H1 (cell line): ENCODE measurements around the gene RAD51B. TPM values are rescaled to one million over a fixed set of nuclear protein-coding genes. Genes with fewer than 3 reads are reported as not detected.

Experiments used
- CTCF ChIA-PET: fragments of 300-600 bp; sonication (Branson Sonifier 250); formaldehyde crosslinking; loops from one replicate; lab custom pipeline; 2021; ENCODE audit not compliant: partially characterized antibody; lab: Charles Lee
- POLR2A ChIA-PET: fragments of 300-600 bp; sonication (Branson Sonifier 250); formaldehyde crosslinking; loops from one replicate; lab custom pipeline; 2021; ENCODE audit warnings: inconsistent platforms; ENCODE audit not compliant: partially characterized antibody; lab: Charles Lee
- DNase-seq, 2 experiments: peaks; one replicate each; pipeline versions ENCODE4 v3.0.0 to v3.0.0-alpha.2; 2010 to 2022; ENCODE audit warnings: low spot score in 2 of 2, low read depth in 1 of 2, mixed read lengths in 1 of 2
- FAIRE-seq: peaks from 2 replicates; lab custom pipeline; 2011; peaks lifted over from hg19 to GRCh38; lab: Jason Lieb, UNC
- H2AFZ ChIP-seq: 2 replicates; pipeline ENCODE4 v1.8.1; 2012; ENCODE audit warnings: low read length, inconsistent platforms
- H2AK5ac ChIP-seq: 2 replicates; pipeline ENCODE4 v1.6.1; 2013; ENCODE audit warnings: low read depth, low read length
- H2BK120ac ChIP-seq: replicated peaks from 2 replicates; pipeline ENCODE3; 2013; ENCODE audit warnings: low read depth, low read length, inconsistent platforms
- H2BK12ac ChIP-seq: 2 replicates; pipeline ENCODE4 v1.6.1; 2013; ENCODE audit warnings: low read depth, low read length
- H2BK15ac ChIP-seq: 2 replicates; pipeline ENCODE4 v1.6.1; 2013; ENCODE audit warnings: low read length
- H2BK20ac ChIP-seq: 2 replicates; pipeline ENCODE4 v1.6.1; 2013; ENCODE audit warnings: low read length
- H2BK5ac ChIP-seq: 2 replicates; pipeline ENCODE4 v1.6.1; 2013; ENCODE audit warnings: low read depth, low read length
- H3K14ac ChIP-seq: 2 replicates; pipeline ENCODE4 v1.6.1; 2013; ENCODE audit warnings: inconsistent platforms; ENCODE audit not compliant: insufficient read length
- H3K18ac ChIP-seq: 2 replicates; pipeline ENCODE4 v1.6.1; 2013; ENCODE audit warnings: low read length; ENCODE audit errors: extremely low read depth
- H3K23ac ChIP-seq: 2 replicates; pipeline ENCODE4 v1.6.1; 2013; ENCODE audit warnings: inconsistent platforms; ENCODE audit not compliant: insufficient read length
- H3K23me2 ChIP-seq: 2 replicates; pipeline ENCODE4 v1.6.1; 2013; ENCODE audit warnings: low read depth, low read length
- H3K27ac ChIP-seq: 2 replicates; pipeline ENCODE4 v1.6.1; 2011; ENCODE audit warnings: low read depth, low read length, inconsistent platforms
- H3K27me3 ChIP-seq, 4 experiments: replicated peaks in 1 of 4; 1 replicate in 1 of 4; 2 replicates in 3 of 4; pipeline versions ENCODE4 v1.6.1 to v1.8.1; 2011 to 2013; ENCODE audit warnings: low read length in 3 of 4, mild to moderate bottlenecking in 3 of 4, inconsistent platforms in 2 of 4, mixed read lengths in 2 of 4, moderate library complexity in 1 of 4; ENCODE audit not compliant: control insufficient read depth in 3 of 4, insufficient read depth in 3 of 4; ENCODE audit errors: extremely low read depth in 1 of 4
- H3K36me3 ChIP-seq, 4 experiments: 2 replicates each; pipeline versions ENCODE4 v1.6.1 to v1.8.1; 2011 to 2013; ENCODE audit warnings: mild to moderate bottlenecking in 4 of 4, low read length in 3 of 4, moderate library complexity in 2 of 4, control low read depth in 1 of 4, inconsistent platforms in 1 of 4; ENCODE audit not compliant: insufficient read depth in 4 of 4, control insufficient read depth in 2 of 4
- H3K4ac ChIP-seq: replicated peaks from 2 replicates; pipeline ENCODE3; 2013; ENCODE audit warnings: low read length, low read depth, mixed read lengths, inconsistent platforms; ENCODE audit not compliant: insufficient read length
- H3K4me1 ChIP-seq, 4 experiments: replicated peaks in 1 of 4; 1 replicate in 1 of 4; 2 replicates in 3 of 4; pipeline versions ENCODE4 v1.6.1 to v1.8.1; 2011 to 2013; ENCODE audit warnings: low read length in 3 of 4, inconsistent platforms in 2 of 4, mixed read lengths in 1 of 4; ENCODE audit not compliant: insufficient read depth in 4 of 4, control insufficient read depth in 3 of 4
- H3K4me2 ChIP-seq, 2 experiments: 2 replicates each; pipeline versions ENCODE4 v1.6.1 to v1.8.1; 2011 to 2013; ENCODE audit warnings: low read depth in 2 of 2, low read length in 2 of 2, control low read depth in 1 of 2, inconsistent platforms in 1 of 2, mild to moderate bottlenecking in 1 of 2; ENCODE audit not compliant: insufficient read depth in 1 of 2
- H3K4me3 ChIP-seq, 4 experiments: fragments of 200-600, 300-600 bp in 1 of 4; sonication (generic), shearing (Covaris generic), sonication (Bioruptor Twin) in 1 of 4; 2 replicates each; pipeline versions ENCODE4 v1.5.1 to v1.8.1; 2011 to 2016; ENCODE audit warnings: low read length in 4 of 4, low read depth in 3 of 4, control low read depth in 2 of 4, inconsistent platforms in 2 of 4, mild to moderate bottlenecking in 2 of 4, mixed read lengths in 1 of 4, moderate library complexity in 1 of 4; ENCODE audit not compliant: insufficient read depth in 2 of 4; ENCODE audit errors: extremely low read depth in 1 of 4
- H3K56ac ChIP-seq: replicated peaks from 2 replicates; pipeline ENCODE3; 2013; ENCODE audit warnings: low read depth, mild to moderate bottlenecking, mixed read lengths, low read length, inconsistent platforms; ENCODE audit not compliant: insufficient read length
- H3K79me1 ChIP-seq: 2 replicates; pipeline ENCODE4 v1.6.1; 2013; ENCODE audit warnings: low read depth, low read length, control low read depth
- H3K79me2 ChIP-seq, 2 experiments: 2 replicates each; pipeline versions ENCODE4 v1.6.1 to v1.8.1; 2012 to 2013; ENCODE audit warnings: low read length in 2 of 2, mild to moderate bottlenecking in 2 of 2, inconsistent platforms in 1 of 2; ENCODE audit not compliant: insufficient read depth in 2 of 2, control insufficient read depth in 1 of 2
- H3K9ac ChIP-seq, 4 experiments: replicated peaks in 1 of 4; 1 replicate in 1 of 4; 2 replicates in 3 of 4; pipeline versions ENCODE4 v1.6.1 to v1.8.1; 2011 to 2013; ENCODE audit warnings: low read depth in 3 of 4, low read length in 3 of 4, control low read depth in 2 of 4, mild to moderate bottlenecking in 2 of 4, moderate library complexity in 2 of 4, inconsistent platforms in 1 of 4; ENCODE audit errors: extremely low read depth in 1 of 4
- H3K9me3 ChIP-seq, 2 experiments: 2 replicates each; pipeline versions ENCODE4 v1.6.1 to v1.8.1; 2012 to 2013; ENCODE audit warnings: mild to moderate bottlenecking in 2 of 2, moderate library complexity in 2 of 2, control low read depth in 1 of 2, inconsistent platforms in 1 of 2, low read depth in 1 of 2, low read length in 1 of 2, mixed read lengths in 1 of 2; ENCODE audit not compliant: insufficient read depth in 2 of 2
- H4K20me1 ChIP-seq, 2 experiments: replicated peaks in 1 of 2; 2 replicates each; pipeline versions ENCODE3 to v1.8.1; 2011 to 2013; ENCODE audit warnings: inconsistent platforms in 2 of 2, low read length in 2 of 2, mild to moderate bottlenecking in 1 of 2; ENCODE audit not compliant: insufficient read depth in 2 of 2, control insufficient read depth in 1 of 2
- H4K5ac ChIP-seq: 2 replicates; pipeline ENCODE4 v1.6.1; 2013; ENCODE audit warnings: low read length, low read depth, mixed read lengths, inconsistent platforms; ENCODE audit not compliant: insufficient read length
- H4K8ac ChIP-seq: 2 replicates; pipeline ENCODE4 v1.8.0; 2013; ENCODE audit warnings: mild to moderate bottlenecking, moderate library complexity, low read length, inconsistent platforms; ENCODE audit not compliant: insufficient read depth; ENCODE audit errors: extremely low read depth
- H4K91ac ChIP-seq: replicated peaks from 2 replicates; pipeline ENCODE3; 2013; ENCODE audit warnings: low read length, mixed read lengths, inconsistent platforms; ENCODE audit not compliant: insufficient read length
- RNF2 ChIP-seq: fragments of 200-900, 300-1000 bp; sonication (generic); IDR thresholded peaks from 2 replicates; pipeline ENCODE4 v1.7.1; 2016; ENCODE audit warnings: borderline replicate concordance, low read depth, mild to moderate bottlenecking, antibody characterized with exemption, low read length; ENCODE audit not compliant: poor library complexity, severe bottlenecking; ENCODE audit errors: missing control alignments
- SP1 ChIP-seq: IDR thresholded peaks from 2 replicates; pipeline ENCODE4 v1.6.1; 2011; ENCODE audit warnings: low read depth, low read length
- TAF7 ChIP-seq: optimal IDR thresholded peaks from 2 replicates; pipeline ENCODE3; 2011; ENCODE audit warnings: low read depth, mild to moderate bottlenecking, inconsistent platforms, low read length, moderate library complexity, borderline replicate concordance
- WGBS, 2 experiments: shearing (Covaris generic) in 1 of 2; methylation state at CpG; one replicate each; pipeline versions ENCODE4 v1.1.6 to v1.1.7; 2013 to 2015; ENCODE audit warnings: low lambda C conversion rate in 2 of 2, mixed read lengths in 2 of 2, inconsistent platforms in 1 of 2, low coverage in 1 of 2, missing lambda C conversion rate in 1 of 2; ENCODE audit not compliant: insufficient replicate concordance in 2 of 2, insufficient coverage in 1 of 2, insufficient read length in 1 of 2; ENCODE audit errors: extremely low coverage in 1 of 2, missing lambda C conversion rate in 1 of 2; 5-methylcytosine and 5-hydroxymethylcytosine counted together
- polyA plus RNA-seq, 7 experiments: library from polyadenylated mRNA; depleted of rRNA in 3 of 7; stranded (reverse) in 5 of 7; unstranded in 2 of 7; fragments of >200 nt in 5 of 7; fragments of 200-250 nt in 2 of 7; gene quantifications; 1 replicate in 5 of 7; 2 replicates in 1 of 7; 4 replicates in 1 of 7; pipeline versions ENCODE4 v1.2.1 to v1.2.3, GENCODE V29; 2011 to 2013; ENCODE audit warnings: missing spikeins in 2 of 7, mixed read lengths in 2 of 7
- total RNA-seq: library from RNA; stranded (reverse); fragmentation: NEBNext Ultra II Directional; extraction: Animal tissue kit (Norgen Biotek cat#: 25700); gene quantifications from 2 replicates; pipeline ENCODE4 v1.2.1, GENCODE V29; 2021

RAD51B gene
- total and polyA plus RNA-seq, 2 of the 8 experiments (the other 6 are each of a cell fraction or from before 2014, with no cell fraction given) = 3.9 to 14.9 TPM

DNA sequence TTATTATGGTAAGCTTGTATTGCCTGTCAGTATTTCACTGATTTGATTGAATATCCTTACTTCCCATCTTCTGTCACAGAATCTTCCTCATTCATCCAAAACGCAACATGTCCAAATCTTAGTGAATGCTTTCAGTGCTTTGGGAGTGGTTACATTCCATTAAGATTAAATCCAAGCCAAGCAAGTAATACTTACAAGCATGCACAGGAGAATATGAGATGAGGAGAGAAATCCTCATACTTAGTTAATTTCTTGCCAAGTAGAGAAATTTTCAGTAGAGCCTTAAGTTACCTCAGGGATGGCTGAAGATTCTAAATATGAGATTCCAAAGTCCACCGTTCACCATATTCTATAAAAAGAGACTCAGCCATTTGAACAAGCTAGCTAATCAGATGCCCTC is 316.0 kb downstream of the RAD51B start:
- no peak for DNase-seq
- Histone ChIP-seq H3K4ac (no peak overlapping the region), H3K56ac (no peak overlapping the region), H3K9me3 (no peaks in the 10 kb centered on the region), H2BK12ac (no peak overlapping the region), H3K14ac (no peak overlapping the region), H3K9ac (no peak overlapping the region), H4K5ac (no peak overlapping the region), H2BK20ac (no peak overlapping the region), H3K23ac (no peak overlapping the region), H4K91ac (no peak overlapping the region), H2AFZ (no peak overlapping the region), H3K18ac (no peak overlapping the region), H3K79me2 (no peaks in the 10 kb centered on the region), H3K27ac (no peak overlapping the region), H3K36me3 (no peaks in the 10 kb centered on the region), H2AK5ac (no peak overlapping the region), H2BK120ac (no peak overlapping the region), H2BK15ac (no peak overlapping the region), H4K8ac (no peak overlapping the region), H3K4me3 (no peak overlapping the region), H3K23me2 (no peaks in the 10 kb centered on the region), H3K27me3 (no peaks in the 10 kb centered on the region), H3K4me2 (no peak overlapping the region), H3K4me1 (peaks cover 0 to 5% (median 2%) of the 10 kb centered on the region in 4 experiments; a peak in 2 of 7 replicates), H4K20me1 (no peaks in the 10 kb centered on the region), H3K79me1 (no peaks in the 10 kb centered on the region), H2BK5ac (no peak overlapping the region)
- no peak for FAIRE-seq
- ChIA-PET CTCF (interaction anchor here (0.9 to 1.4 kb wide), 2 partner anchors 13 to 24 kb away, joined by 3 read pairs; no protein-coding TSS in a partner anchor), POLR2A (no interaction called here)
- 89% methylated on average over 2 of the region's 2 CpGs; no CpG with 5 or more reads in 1 of the 2 experiments for WGBS, 2 experiments
- no peak for TF ChIP-seq SP1
- TF ChIP-seq TAF7 = no peak
- no peak for TF ChIP-seq RNF2
